Erythroblast (primary cell): ENCODE results near the gene NNAT.

Experiments used
- GATA1 ChIP-seq: IDR thresholded peaks from 2 replicates; pipeline ENCODE4 v1.6.1; 2011; ENCODE audit warnings: low read depth, mild to moderate bottlenecking, control low read depth, low read length, moderate library complexity
- POLR2A ChIP-seq: IDR thresholded peaks from 2 replicates; pipeline ENCODE4 v1.6.1; 2011; ENCODE audit warnings: mild to moderate bottlenecking, low read length

GRCh38 chr20:37515876-37516275, 5.2 kb upstream of the NNAT start:
- TF ChIP-seq POLR2A (no peak), GATA1 (no peak)
